Fibroblast of lung (primary cell): ENCODE measurements around the gene ERGIC1.

Source experiments
- EZH2 ChIP-seq: IDR thresholded peaks from 2 replicates; pipeline ENCODE4 v1.5.1; 2012; ENCODE audit warnings: low read length, control low read depth, mild to moderate bottlenecking; ENCODE audit errors: missing control alignments
- TF ChIP-seq, protein P1 (sequence below), 2 donors: IDR thresholded peaks in 1 of 2; conservative IDR thresholded peaks in 1 of 2; 1 replicate in 1 of 2; 2 replicates in 1 of 2; pipeline ENCODE4 v1.5.1; 2011 to 2012; ENCODE audit warnings: low read length in 2 of 2, control low read depth in 1 of 2, inconsistent platforms in 1 of 2, low read depth in 1 of 2, mild to moderate bottlenecking in 1 of 2

- TF ChIP-seq, protein P1, sequence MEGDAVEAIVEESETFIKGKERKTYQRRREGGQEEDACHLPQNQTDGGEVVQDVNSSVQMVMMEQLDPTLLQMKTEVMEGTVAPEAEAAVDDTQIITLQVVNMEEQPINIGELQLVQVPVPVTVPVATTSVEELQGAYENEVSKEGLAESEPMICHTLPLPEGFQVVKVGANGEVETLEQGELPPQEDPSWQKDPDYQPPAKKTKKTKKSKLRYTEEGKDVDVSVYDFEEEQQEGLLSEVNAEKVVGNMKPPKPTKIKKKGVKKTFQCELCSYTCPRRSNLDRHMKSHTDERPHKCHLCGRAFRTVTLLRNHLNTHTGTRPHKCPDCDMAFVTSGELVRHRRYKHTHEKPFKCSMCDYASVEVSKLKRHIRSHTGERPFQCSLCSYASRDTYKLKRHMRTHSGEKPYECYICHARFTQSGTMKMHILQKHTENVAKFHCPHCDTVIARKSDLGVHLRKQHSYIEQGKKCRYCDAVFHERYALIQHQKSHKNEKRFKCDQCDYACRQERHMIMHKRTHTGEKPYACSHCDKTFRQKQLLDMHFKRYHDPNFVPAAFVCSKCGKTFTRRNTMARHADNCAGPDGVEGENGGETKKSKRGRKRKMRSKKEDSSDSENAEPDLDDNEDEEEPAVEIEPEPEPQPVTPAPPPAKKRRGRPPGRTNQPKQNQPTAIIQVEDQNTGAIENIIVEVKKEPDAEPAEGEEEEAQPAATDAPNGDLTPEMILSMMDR (conservative IDR thresholded peaks at IDR 0.05 in 1 of 2, IDR thresholded peaks at IDR 0.05 in 1 of 2; ENCODE audit: low read depth in 1 of 2, low read length in 2 of 2), result no peak
- TF ChIP-seq EZH2, result no peak
These were observed 147.9 kb downstream of the ERGIC1 start for GRCh38 chr5:172981931-172982330.
